H1 (cell line): ENCODE data around the gene TMEM185B. TPM values are rescaled to one million over a fixed set of nuclear protein-coding genes. Genes with fewer than 3 reads are reported as not detected.

Source experiments
- BRCA1 ChIP-seq: IDR thresholded peaks from 2 replicates; pipeline ENCODE4 v1.6.1; 2012; ENCODE audit warnings: low read depth, low read length, improper control_type of control experiment
- CHD7 ChIP-seq: fragments of 300-600 bp; sonication (generic); IDR thresholded peaks from 2 replicates; pipeline ENCODE4 v1.7.1; 2012; ENCODE audit warnings: low read length, moderate library complexity, mild to moderate bottlenecking, inconsistent platforms; ENCODE audit not compliant: insufficient replicate concordance
- EP300 ChIP-seq, 2 experiments: IDR thresholded peaks; 1 replicate in 1 of 2; 2 replicates in 1 of 2; pipeline ENCODE4 v1.6.1; 2011 to 2012; ENCODE audit warnings: low read depth in 2 of 2, low read length in 2 of 2, mild to moderate bottlenecking in 2 of 2, borderline replicate concordance in 1 of 2, inconsistent platforms in 1 of 2, moderate library complexity in 1 of 2
- MAX ChIP-seq: IDR thresholded peaks from 2 replicates; pipeline ENCODE4 v1.6.1; 2012; ENCODE audit warnings: inconsistent platforms
- POLR2AphosphoS5 ChIP-seq: IDR thresholded peaks from 2 replicates; pipeline ENCODE4 v1.6.1; 2011; ENCODE audit warnings: low read depth, low read length
- SIX5 ChIP-seq: IDR thresholded peaks from 2 replicates; pipeline ENCODE4 v1.6.1; 2011; ENCODE audit warnings: mild to moderate bottlenecking, low read depth, low read length
- SRF ChIP-seq: IDR thresholded peaks from 2 replicates; pipeline ENCODE4 v1.6.1; 2011; ENCODE audit warnings: mild to moderate bottlenecking, low read depth, low read length, moderate library complexity
- USF2 ChIP-seq: IDR thresholded peaks from 2 replicates; pipeline ENCODE4 v1.6.1; 2011; ENCODE audit warnings: low read length, improper control_type of control experiment
- polyA plus RNA-seq, 7 experiments: library from polyadenylated mRNA; depleted of rRNA in 3 of 7; stranded (reverse) in 5 of 7; unstranded in 2 of 7; fragments of >200 nt in 5 of 7; fragments of 200-250 nt in 2 of 7; gene quantifications; 1 replicate in 5 of 7; 2 replicates in 1 of 7; 4 replicates in 1 of 7; pipeline versions ENCODE4 v1.2.1 to v1.2.3, GENCODE V29; 2011 to 2013; ENCODE audit warnings: missing spikeins in 2 of 7, mixed read lengths in 2 of 7
- total RNA-seq: library from RNA; stranded (reverse); fragmentation: NEBNext Ultra II Directional; extraction: Animal tissue kit (Norgen Biotek cat#: 25700); gene quantifications from 2 replicates; pipeline ENCODE4 v1.2.1, GENCODE V29; 2021

Gene TMEM185B
- total and polyA plus RNA-seq, 2 of the 8 experiments (the other 6 are each of a cell fraction or from before 2014, with no cell fraction given) = 13.5 to 14.0 TPM

DNA sequence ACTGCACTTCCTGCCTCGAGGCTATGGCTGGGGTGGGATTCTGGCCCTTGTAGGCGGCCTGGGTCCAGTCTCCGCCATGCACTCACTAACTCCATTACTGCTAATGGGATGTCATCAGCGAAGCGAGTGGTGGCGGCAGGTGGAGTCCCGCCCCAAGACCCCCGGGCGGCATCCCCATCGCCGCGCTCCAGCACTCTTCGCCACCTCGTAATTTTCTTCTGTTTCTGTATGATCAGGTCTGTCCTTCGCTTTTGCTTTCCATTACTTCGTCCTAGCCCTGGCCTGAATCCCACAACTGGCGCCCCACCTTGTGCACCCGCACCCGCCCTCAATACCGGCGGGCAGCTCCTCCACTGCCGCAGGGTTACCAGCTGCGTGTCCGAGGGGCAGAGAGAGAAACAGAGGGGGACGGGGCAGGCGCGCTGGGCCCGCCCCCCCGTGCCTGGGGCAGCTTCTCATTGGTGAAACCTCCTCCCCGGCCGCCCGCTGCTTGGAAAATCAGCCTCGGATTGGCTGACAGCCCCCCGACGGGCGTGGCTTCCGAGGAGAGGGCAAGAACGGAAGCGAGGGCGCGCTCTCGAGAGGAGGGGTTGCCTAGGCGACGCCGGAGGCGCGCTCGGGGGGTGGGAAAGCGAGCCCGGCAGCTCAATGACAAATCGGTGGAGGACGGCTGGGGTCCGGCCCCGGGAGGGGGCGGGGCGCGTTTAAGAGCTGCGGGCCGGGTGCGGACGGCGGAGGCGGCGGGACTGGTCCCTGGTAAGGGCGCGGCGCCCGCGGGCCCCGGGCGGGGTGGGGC is 29.2 kb upstream of the TMEM185B start, which contains the start of gene RALB (continued):
- TF ChIP-seq CHD7 (no peak), SIX5 (no peak), SRF (no peak), BRCA1 (no peak), MAX (no peak), POLR2AphosphoS5 (no peak), EP300 (IDR thresholded peaks at IDR 0.05; ENCODE audit: borderline replicate concordance in 1 of 2, low read depth in 2 of 2, low read length in 2 of 2) (no peak), USF2 (no peak)
